Muscle layer of colon (tissue), 2 donors: ENCODE data around the gene ANTXR2.

Experiments used
- H3K27ac ChIP-seq: one replicate; pipeline ENCODE4 v1.7.0; 2013; ENCODE audit warnings: low read depth, mild to moderate bottlenecking, low read length, moderate library complexity
- H3K27me3 ChIP-seq, 2 donors: one replicate each; pipeline ENCODE4 v1.7.0; 2013; ENCODE audit warnings: low read length in 2 of 2, mild to moderate bottlenecking in 2 of 2; ENCODE audit not compliant: insufficient read depth in 2 of 2, control insufficient read depth in 1 of 2
- H3K36me3 ChIP-seq: one replicate; pipeline ENCODE4 v1.7.0; 2013; ENCODE audit warnings: mild to moderate bottlenecking, low read length; ENCODE audit not compliant: insufficient read depth
- H3K4me1 ChIP-seq: one replicate; pipeline ENCODE4 v1.7.0; 2013; ENCODE audit warnings: mild to moderate bottlenecking, low read length; ENCODE audit not compliant: insufficient read depth
- H3K4me3 ChIP-seq, 2 donors: one replicate each; pipeline ENCODE4 v1.7.0; 2013; ENCODE audit warnings: low read length in 2 of 2, low read depth in 1 of 2, mild to moderate bottlenecking in 1 of 2, moderate library complexity in 1 of 2
- H3K9ac ChIP-seq: one replicate; pipeline ENCODE4 v1.7.0; 2013; ENCODE audit warnings: low read length
- H3K9me3 ChIP-seq: one replicate; pipeline ENCODE4 v1.7.0; 2013; ENCODE audit warnings: mild to moderate bottlenecking, low read length
- donor health status: abdominal sarcoma.
- donor health status: Adenocarcinoma of cecum.

ANTXR2 gene

DNA sequence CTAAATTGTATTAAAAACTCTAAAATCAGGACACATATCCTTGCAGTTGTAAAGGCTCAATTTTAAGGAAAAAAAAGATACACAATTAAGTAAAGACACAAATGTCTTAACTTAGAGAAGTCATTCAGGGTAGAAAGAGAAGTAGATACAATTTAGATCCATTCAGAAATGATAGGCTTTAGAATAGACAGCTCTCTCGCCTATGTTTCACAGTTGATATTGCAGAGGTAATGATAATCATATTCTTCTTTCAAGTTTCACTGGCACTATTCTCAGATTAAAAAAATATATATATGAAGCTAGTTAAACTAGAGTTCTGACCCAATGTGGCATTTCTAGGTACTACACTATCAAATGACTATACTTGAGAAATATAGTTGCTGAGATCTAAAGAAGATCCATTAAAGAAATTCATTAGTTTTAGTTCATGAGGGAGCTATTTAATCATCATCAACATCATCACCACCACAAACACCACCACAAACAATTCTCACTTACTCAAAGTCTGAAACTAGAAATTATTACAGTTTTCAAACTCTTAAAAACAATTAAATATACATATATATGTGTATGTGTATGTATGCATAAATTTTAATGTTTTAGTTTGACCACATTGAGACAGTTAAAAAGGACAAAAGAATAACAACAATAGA is 93.1 kb downstream of the ANTXR2 start:
- H3K9ac ChIP-seq = no peak overlapping the region
- H3K9me3 ChIP-seq = no peaks in the 10 kb centered on the region
- H3K27ac ChIP-seq = no peak overlapping the region
- no peak overlapping the region for H3K4me3 ChIP-seq
- H3K4me1 ChIP-seq = peaks cover 10% of the 10 kb centered on the region
- H3K27me3 ChIP-seq = no peaks in the 10 kb centered on the region
- H3K36me3 ChIP-seq = peaks cover 35% of the 10 kb centered on the region

- H3K36me3 ChIP-seq = peaks cover 30% of the 10 kb centered on the region
- no peak overlapping the region for H3K9ac ChIP-seq
- H3K4me1 ChIP-seq = peaks cover 10% of the 10 kb centered on the region
- H3K27ac ChIP-seq = no peak overlapping the region
- no peaks in the 10 kb centered on the region for H3K9me3 ChIP-seq
- H3K4me3 ChIP-seq = no peak overlapping the region
- no peaks in the 10 kb centered on the region for H3K27me3 ChIP-seq
Measured at GRCh38 chr4:79977131-79977840, 95.7 kb downstream of the ANTXR2 start.

DNA sequence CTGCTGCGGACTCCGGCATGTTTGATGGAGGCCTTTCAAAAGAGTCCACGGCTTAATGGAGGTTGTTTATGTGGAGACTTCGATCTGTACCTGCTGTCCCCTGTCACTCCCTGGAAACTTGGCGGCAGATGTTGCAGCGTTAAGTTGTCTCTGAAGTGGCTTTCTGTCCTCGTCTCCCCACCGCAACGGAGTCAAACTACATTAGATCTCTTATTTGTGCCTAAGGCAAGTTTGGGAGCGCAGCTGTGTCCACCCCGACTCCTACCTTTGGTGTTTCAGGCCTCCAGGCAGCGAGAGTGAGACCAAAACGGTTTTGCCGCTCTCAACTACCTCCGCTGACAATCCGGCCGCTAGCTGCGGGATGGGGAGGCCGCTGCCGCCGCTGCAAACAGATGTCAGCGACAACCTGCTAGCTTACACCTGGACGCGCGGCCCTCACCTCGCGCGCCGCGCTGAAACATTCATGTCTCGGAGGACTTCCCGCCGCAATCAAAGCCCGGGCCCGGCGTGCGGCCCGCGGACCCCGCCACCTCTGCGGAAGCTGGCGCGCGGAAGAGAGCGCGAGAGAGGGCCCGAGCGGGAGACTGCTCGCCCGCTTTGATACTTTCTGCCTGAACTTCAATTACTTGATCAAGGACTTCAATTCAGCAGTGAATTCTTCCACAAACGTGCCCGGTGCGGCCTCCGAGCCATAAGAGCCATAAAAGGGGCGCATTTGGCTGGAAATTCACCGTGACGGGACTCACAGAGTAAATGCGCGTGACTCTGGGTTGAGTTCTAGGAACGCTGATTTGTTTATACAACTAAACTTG is 108.4 kb downstream of the ANTXR2 start:
- Histone ChIP-seq H3K27ac (no peak overlapping the region), H3K9ac (no peak overlapping the region), H3K27me3 (no peaks in the 10 kb centered on the region), H3K4me3 (peak overlapping the region in 1 of 2 donors; percentile 7), H3K36me3 (peaks cover 10% of the 10 kb centered on the region), H3K9me3 (no peaks in the 10 kb centered on the region), H3K4me1 (no peaks in the 10 kb centered on the region)

- Histone ChIP-seq H3K4me1 (no peaks in the 10 kb centered on the region), H3K9ac (no peak overlapping the region), H3K4me3 (peak overlapping the region in 1 of 2 donors; percentile 7), H3K27ac (no peak overlapping the region), H3K27me3 (no peaks in the 10 kb centered on the region), H3K9me3 (no peaks in the 10 kb centered on the region), H3K36me3 (peaks cover 10% of the 10 kb centered on the region)
Measured at GRCh38 chr4:79964020-79964399, 109.0 kb downstream of the ANTXR2 start.

DNA sequence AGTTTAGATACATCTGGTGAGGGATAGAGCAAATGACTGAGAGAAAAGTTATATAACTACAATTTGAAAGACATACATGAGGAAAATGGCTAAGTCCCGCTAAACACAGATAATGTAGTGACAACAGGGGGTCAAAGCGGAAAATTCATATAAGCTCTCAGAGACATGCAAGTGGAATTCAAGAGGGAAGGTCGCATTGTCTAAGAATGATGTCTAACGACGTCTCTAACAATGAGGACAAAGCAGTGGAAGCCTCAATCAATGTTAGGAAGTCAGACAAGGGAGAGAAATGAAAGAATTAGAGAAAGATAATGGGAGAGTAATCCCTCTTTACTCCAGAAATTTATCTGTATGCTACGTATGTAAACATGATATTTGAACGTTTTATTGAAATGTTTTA is 113.4 kb downstream of the ANTXR2 start:
- Histone ChIP-seq H3K4me1 (peaks cover 5% of the 10 kb centered on the region), H3K36me3 (peaks cover 5% of the 10 kb centered on the region), H3K9ac (no peak overlapping the region), H3K9me3 (no peaks in the 10 kb centered on the region), H3K27ac (no peak overlapping the region), H3K27me3 (no peaks in the 10 kb centered on the region), H3K4me3 (no peak overlapping the region)

DNA sequence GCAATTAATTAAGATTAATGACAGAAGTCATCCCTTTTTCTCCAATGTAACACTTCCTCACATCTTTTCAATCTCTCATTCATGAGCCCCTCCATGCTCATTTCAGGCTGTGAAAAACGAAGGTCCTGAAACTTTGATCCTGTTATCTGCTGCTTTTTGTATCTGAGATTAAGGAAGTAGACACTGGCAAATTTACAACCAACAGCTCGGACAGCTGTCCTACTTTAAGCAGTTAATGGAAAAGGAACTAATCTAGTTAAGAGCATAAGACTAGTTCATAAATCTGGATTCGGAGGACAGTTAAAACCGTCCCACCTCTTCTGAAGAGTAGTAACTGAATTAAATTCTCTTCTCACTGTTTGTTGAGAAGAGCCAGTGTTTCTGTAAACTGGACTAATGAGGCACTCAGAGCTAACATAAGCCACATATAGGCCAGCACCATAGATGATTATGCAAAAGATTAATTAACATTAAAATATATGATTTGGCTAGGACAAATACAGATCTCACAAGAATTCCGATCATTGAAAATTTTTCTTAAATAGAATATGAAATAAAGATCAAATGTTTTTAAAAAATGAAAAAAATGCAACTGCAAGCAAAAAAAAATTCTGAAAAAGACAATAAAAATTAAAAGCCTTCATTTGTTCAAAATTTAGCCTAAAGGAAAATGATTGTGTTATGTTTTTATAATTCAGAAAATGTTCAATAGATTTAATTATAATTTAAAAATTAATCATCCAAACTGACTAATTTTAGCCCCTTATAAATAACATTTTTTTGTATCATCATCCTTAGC is 114.4 kb downstream of the ANTXR2 start:
- no peak overlapping the region for H3K27ac ChIP-seq
- peaks cover 5% of the 10 kb centered on the region for H3K4me1 ChIP-seq
- no peaks in the 10 kb centered on the region for H3K9me3 ChIP-seq
- H3K9ac ChIP-seq = no peak overlapping the region
- no peaks in the 10 kb centered on the region for H3K27me3 ChIP-seq
- no peaks in the 10 kb centered on the region for H3K36me3 ChIP-seq
- H3K4me3 ChIP-seq = no peak overlapping the region

GRCh38 chr4:79949178-79949577 is 123.9 kb downstream of the ANTXR2 start:
- Histone ChIP-seq H3K27ac (peak overlapping the region; percentile 35), H3K27me3 (no peaks in the 10 kb centered on the region), H3K4me1 (peaks cover 29% of the 10 kb centered on the region), H3K9ac (no peak overlapping the region), H3K9me3 (no peaks in the 10 kb centered on the region), H3K4me3 (no peak overlapping the region), H3K36me3 (no peaks in the 10 kb centered on the region)

DNA sequence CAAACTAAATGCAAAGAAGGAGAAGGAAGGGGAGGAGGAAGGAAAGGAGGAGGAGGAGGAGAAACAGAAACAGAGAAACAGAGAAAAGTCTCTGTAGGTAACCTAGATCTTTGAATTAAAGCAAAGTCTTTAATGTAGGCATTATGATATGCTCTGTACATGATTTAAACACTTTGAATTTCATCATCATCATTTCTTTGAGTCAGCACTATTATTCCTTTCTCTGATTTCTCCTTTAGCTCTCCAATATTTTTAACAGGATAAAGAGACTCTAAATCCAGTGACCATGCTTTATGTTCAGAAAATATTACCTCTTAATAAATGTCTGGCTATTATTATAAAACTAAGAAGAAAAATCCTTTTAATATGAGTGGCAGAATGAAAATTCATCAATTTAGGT is 124.3 kb downstream of the ANTXR2 start:
- peak overlapping the region; percentile 35 for H3K27ac ChIP-seq
- H3K27me3 ChIP-seq = no peaks in the 10 kb centered on the region
- H3K4me1 ChIP-seq = peaks cover 29% of the 10 kb centered on the region
- no peak overlapping the region for H3K4me3 ChIP-seq
- no peaks in the 10 kb centered on the region for H3K36me3 ChIP-seq
- no peak overlapping the region for H3K9ac ChIP-seq
- H3K9me3 ChIP-seq = no peaks in the 10 kb centered on the region

DNA sequence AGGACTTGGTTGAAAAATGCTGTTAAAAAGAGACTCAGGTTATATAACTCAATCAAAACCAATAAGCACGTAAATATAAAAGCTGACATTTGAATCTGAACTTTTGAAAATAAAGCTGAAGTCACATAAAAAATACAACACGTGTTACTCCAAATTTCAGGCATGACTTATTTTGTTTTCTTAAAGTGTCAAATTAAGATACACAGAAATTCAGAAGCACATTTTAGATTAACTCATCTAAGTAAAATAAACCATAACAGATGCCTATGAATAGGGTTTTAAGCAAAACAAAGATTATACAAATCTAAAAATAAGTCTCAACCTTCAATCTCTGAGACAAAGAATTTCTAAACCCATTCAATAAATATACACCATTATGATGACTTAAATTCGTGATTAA is 124.8 kb downstream of the ANTXR2 start:
- Histone ChIP-seq H3K36me3 (no peaks in the 10 kb centered on the region), H3K27ac (peak overlapping the region; percentile 24), H3K27me3 (no peaks in the 10 kb centered on the region), H3K4me1 (peaks cover 29% of the 10 kb centered on the region), H3K9ac (no peak overlapping the region), H3K9me3 (no peaks in the 10 kb centered on the region), H3K4me3 (no peak overlapping the region)

DNA sequence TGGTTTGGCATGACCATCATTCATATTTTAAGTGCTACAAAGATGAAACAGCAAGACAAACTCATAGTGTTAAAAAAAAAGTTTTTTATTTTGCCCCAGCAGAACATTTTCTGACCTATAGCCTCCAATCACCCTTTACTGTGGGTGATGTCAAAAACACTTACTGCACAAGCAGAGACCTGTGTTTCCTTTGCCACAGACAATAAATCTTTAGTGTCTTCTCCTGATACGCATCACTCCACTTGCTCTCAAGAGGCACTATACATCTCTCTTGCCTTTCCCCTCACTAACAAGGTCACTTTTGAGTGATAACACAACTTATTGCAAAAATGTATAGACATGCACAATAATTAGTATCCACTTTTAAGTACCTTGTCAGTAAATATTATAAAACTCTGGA is 125.6 kb downstream of the ANTXR2 start:
- Histone ChIP-seq H3K27ac (no peak overlapping the region), H3K36me3 (no peaks in the 10 kb centered on the region), H3K27me3 (no peaks in the 10 kb centered on the region), H3K9ac (no peak overlapping the region), H3K4me3 (no peak overlapping the region), H3K9me3 (no peaks in the 10 kb centered on the region), H3K4me1 (peaks cover 29% of the 10 kb centered on the region)

DNA sequence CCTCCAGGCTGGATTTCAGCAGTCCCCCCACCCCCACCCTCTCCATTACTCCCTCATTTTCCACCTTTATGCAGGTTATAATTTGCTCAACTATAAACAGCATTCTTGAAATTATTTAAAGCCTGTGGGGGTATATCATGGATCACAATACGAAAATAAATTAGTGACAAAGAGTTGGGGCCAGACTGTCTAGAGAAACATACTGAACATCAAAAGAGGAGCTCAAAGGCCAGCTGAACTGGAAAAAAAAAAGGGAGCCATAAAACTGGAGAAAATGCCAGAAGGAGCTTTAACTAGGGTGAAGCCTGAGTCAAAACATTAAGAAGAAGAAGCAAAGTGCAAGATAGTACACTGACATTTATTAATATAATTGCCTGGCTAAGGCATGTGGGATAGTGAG is 137.8 kb downstream of the ANTXR2 start:
- no peaks in the 10 kb centered on the region for H3K27me3 ChIP-seq
- no peaks in the 10 kb centered on the region for H3K36me3 ChIP-seq
- H3K9ac ChIP-seq = no peak overlapping the region
- no peaks in the 10 kb centered on the region for H3K9me3 ChIP-seq
- no peak overlapping the region for H3K27ac ChIP-seq
- peaks cover 16% of the 10 kb centered on the region for H3K4me1 ChIP-seq
- no peak overlapping the region for H3K4me3 ChIP-seq
